Large intestine (tissue), 3 donors: Measurements from ENCODE around the gene NUDT4B. TPM values are rescaled to one million over a fixed set of nuclear protein-coding genes. Genes with fewer than 3 reads are reported as not detected.
"Not testable (repeated sequence)": the region's sequence is repeated elsewhere in the genome, so short reads cannot be mapped to it uniquely, and the experiment has no call there.

Experiments used
- DNase-seq, 2 donors: peaks; one replicate each; pipeline versions ENCODE4 v3.0.0 to v3.0.0-alpha.2; 2013
- H3K27ac ChIP-seq: one replicate; pipeline ENCODE4 v1.5.1; 2013; ENCODE audit warnings: low read length
- H3K27me3 ChIP-seq: 2 replicates; pipeline ENCODE4 v1.6.1; 2013; ENCODE audit warnings: low read length; ENCODE audit not compliant: control insufficient read depth, insufficient read depth
- H3K36me3 ChIP-seq: 2 replicates; pipeline ENCODE4 v1.6.1; 2013; ENCODE audit warnings: low read length; ENCODE audit not compliant: control insufficient read depth, insufficient read depth
- H3K4me1 ChIP-seq: one replicate; pipeline ENCODE4 v1.6.1; 2013; ENCODE audit warnings: low read length; ENCODE audit not compliant: control insufficient read depth, insufficient read depth
- H3K4me3 ChIP-seq: one replicate; pipeline ENCODE4 v1.5.1; 2013; ENCODE audit warnings: low read length
- H3K9me3 ChIP-seq: one replicate; pipeline ENCODE4 v1.6.1; 2013; ENCODE audit warnings: mild to moderate bottlenecking, low read depth, low read length, moderate library complexity; ENCODE audit not compliant: control insufficient read depth
- WGBS: methylation state at CpG from one replicate; pipeline ENCODE4 v1.1.5; 2013; ENCODE audit warnings: low lambda C conversion rate; ENCODE audit not compliant: insufficient coverage; 5-methylcytosine and 5-hydroxymethylcytosine counted together
- polyA plus RNA-seq: library from polyadenylated mRNA; unstranded; fragments of 120-200 nt; gene quantifications from one replicate; pipeline ENCODE4 v1.2.1, GENCODE V29; 2013

Gene NUDT4B
- polyA plus RNA-seq, 1 donor: 3.8 TPM

- H3K27ac ChIP-seq, H3K4me1 ChIP-seq, DNase-seq, H3K4me3 ChIP-seq, H3K27me3 ChIP-seq, H3K9me3 ChIP-seq, H3K36me3 ChIP-seq: not testable (repeated sequence)
- no CpG with 5 or more reads among the region's 1 CpG for WGBS
These were observed 13.0 kb upstream of the NUDT4B start for GRCh38 chr1:148735538-148735937.

GRCh38 chr1:148738667-148739066, 9.9 kb upstream of the NUDT4B start:
- H3K27ac ChIP-seq, DNase-seq, H3K27me3 ChIP-seq, H3K4me3 ChIP-seq, H3K36me3 ChIP-seq, H3K4me1 ChIP-seq, H3K9me3 ChIP-seq: not testable (repeated sequence)
- WGBS: no CpG with 5 or more reads among the region's 6 CpGs

- no CpG with 5 or more reads among the region's 4 CpGs for WGBS
- not testable (repeated sequence) for H3K36me3 ChIP-seq, DNase-seq, H3K4me1 ChIP-seq, H3K9me3 ChIP-seq, H3K27me3 ChIP-seq, H3K4me3 ChIP-seq, H3K27ac ChIP-seq
These were observed 5.4 kb upstream of the NUDT4B start for GRCh38 chr1:148743200-148743599.

GRCh38 chr1:148743726-148744720, 4.6 kb upstream of the NUDT4B start:
- not testable (repeated sequence) for H3K27ac ChIP-seq, DNase-seq, H3K27me3 ChIP-seq, H3K4me1 ChIP-seq, H3K36me3 ChIP-seq, H3K4me3 ChIP-seq, H3K9me3 ChIP-seq
- WGBS: no CpG with 5 or more reads among the region's 9 CpGs

GRCh38 chr1:148749335-148749681, 734 bp downstream of the NUDT4B start:
- H3K4me3 ChIP-seq, H3K27me3 ChIP-seq, DNase-seq, H3K9me3 ChIP-seq, H3K27ac ChIP-seq, H3K4me1 ChIP-seq, H3K36me3 ChIP-seq: not testable (repeated sequence)
- no CpG with 5 or more reads among the region's 5 CpGs for WGBS

GRCh38 chr1:148756231-148756630, 7.7 kb downstream of the NUDT4B start:
- H3K27me3 ChIP-seq, H3K9me3 ChIP-seq, H3K4me1 ChIP-seq, H3K27ac ChIP-seq, H3K4me3 ChIP-seq, DNase-seq, H3K36me3 ChIP-seq: not testable (repeated sequence)
- WGBS: no CpG with 5 or more reads among the region's 2 CpGs

GRCh38 chr1:148757446-148757845, 8.9 kb downstream of the NUDT4B start:
- not testable (repeated sequence) for H3K4me1 ChIP-seq, DNase-seq, H3K36me3 ChIP-seq, H3K4me3 ChIP-seq, H3K9me3 ChIP-seq, H3K27me3 ChIP-seq, H3K27ac ChIP-seq

- not testable (repeated sequence) for DNase-seq, H3K27me3 ChIP-seq, H3K4me3 ChIP-seq, H3K4me1 ChIP-seq, H3K36me3 ChIP-seq, H3K9me3 ChIP-seq, H3K27ac ChIP-seq
- no CpG with 5 or more reads among the region's 5 CpGs for WGBS
These were observed 9.8 kb downstream of the NUDT4B start for GRCh38 chr1:148758412-148758811.

GRCh38 chr1:148758925-148759324, 10.4 kb downstream of the NUDT4B start:
- not testable (repeated sequence) for H3K4me1 ChIP-seq, H3K9me3 ChIP-seq, H3K27me3 ChIP-seq, DNase-seq, H3K27ac ChIP-seq, H3K36me3 ChIP-seq, H3K4me3 ChIP-seq
- no CpG with 5 or more reads among the region's 4 CpGs for WGBS

- H3K4me3 ChIP-seq, H3K27me3 ChIP-seq, H3K9me3 ChIP-seq, H3K4me1 ChIP-seq, H3K36me3 ChIP-seq, H3K27ac ChIP-seq, DNase-seq: not testable (repeated sequence)
- no CpG with 5 or more reads among the region's 2 CpGs for WGBS
These were observed 11.2 kb downstream of the NUDT4B start for GRCh38 chr1:148759749-148760148.

GRCh38 chr1:148760206-148760605, 11.6 kb downstream of the NUDT4B start:
- not testable (repeated sequence) for DNase-seq, H3K27ac ChIP-seq, H3K27me3 ChIP-seq, H3K9me3 ChIP-seq, H3K36me3 ChIP-seq, H3K4me3 ChIP-seq, H3K4me1 ChIP-seq
- WGBS: no CpG with 5 or more reads among the region's 1 CpG
